RPMI7951 (cell line): ENCODE results near the gene RBFOX2. TPM values are rescaled to one million over a fixed set of nuclear protein-coding genes. Genes with fewer than 3 reads are reported as not detected.
"Not testable (repeated sequence)": the region's sequence is repeated elsewhere in the genome, so short reads cannot be mapped to it uniquely, and the experiment has no call there.

ENCODE experiments used
- DNase-seq: peaks from one replicate; pipeline ENCODE4 v3.0.0-alpha.2; 2012; ENCODE audit warnings: low read depth
- total RNA-seq: library from RNA; depleted of rRNA; stranded (reverse); fragments of >200 nt; shearing (Covaris generic); gene quantifications from 2 replicates; pipeline ENCODE4 v1.2.3, GENCODE V29; 2014; rRNA removed

Gene RBFOX2
- 82.2 and 96.2 TPM in 2 replicates for total RNA-seq

- DNase-seq = peak; percentile 94
Observed at GRCh38 chr22:36028646-36029405, at the start of gene RBFOX2. Gene RBFOX2 (minus strand): TSS chr22:36028824. CDS start chr22:36028425, 399 bp downstream.

- peak; percentile 26 for DNase-seq
Observed at GRCh38 chr22:36077271-36077670, 48.6 kb upstream of the RBFOX2 start.

GRCh38 chr22:36075724-36076123 is 47.1 kb upstream of the RBFOX2 start:
- no peak for DNase-seq

GRCh38 chr22:36075230-36075629 is 46.6 kb upstream of the RBFOX2 start:
- no peak for DNase-seq

GRCh38 chr22:36073476-36073875 is 44.9 kb upstream of the RBFOX2 start:
- no peak for DNase-seq

GRCh38 chr22:36070645-36071044 is 42.0 kb upstream of the RBFOX2 start:
- not testable (repeated sequence) for DNase-seq

- no peak for DNase-seq
Observed at GRCh38 chr22:36069368-36069767, 40.7 kb upstream of the RBFOX2 start.

- no peak for DNase-seq
Observed at GRCh38 chr22:36068776-36069344, 40.2 kb upstream of the RBFOX2 start.

- DNase-seq = no peak
Observed at GRCh38 chr22:36067235-36067558, 38.6 kb upstream of the RBFOX2 start.

- DNase-seq = peak; percentile 92
Observed at GRCh38 chr22:36065775-36066544, 37.3 kb upstream of the RBFOX2 start.

GRCh38 chr22:36065462-36065774 is 36.8 kb upstream of the RBFOX2 start:
- no peak for DNase-seq

GRCh38 chr22:36064358-36064757 is 35.7 kb upstream of the RBFOX2 start:
- DNase-seq = no peak

GRCh38 chr22:36056980-36057379 is 28.4 kb upstream of the RBFOX2 start:
- peak; percentile 29 for DNase-seq

GRCh38 chr22:36055376-36056295 is 27.0 kb upstream of the RBFOX2 start:
- DNase-seq = no peak

GRCh38 chr22:36054446-36054845 is 25.8 kb upstream of the RBFOX2 start:
- DNase-seq = not testable (repeated sequence)

- DNase-seq = no peak
Observed at GRCh38 chr22:36053242-36054147, 24.9 kb upstream of the RBFOX2 start.

GRCh38 chr22:36052505-36052941 is 23.9 kb upstream of the RBFOX2 start:
- DNase-seq = peak; percentile 48

- DNase-seq = no peak
Observed at GRCh38 chr22:36049678-36049997, 21.0 kb upstream of the RBFOX2 start.

GRCh38 chr22:36048911-36049677 is 20.5 kb upstream of the RBFOX2 start:
- no peak for DNase-seq

GRCh38 chr22:36044517-36044916 is 15.9 kb upstream of the RBFOX2 start:
- not testable (repeated sequence) for DNase-seq
